ENCODE results near the gene TMEM185A.
"Not testable (repeated sequence)": the region's sequence is repeated elsewhere in the genome, so short reads cannot be mapped to it uniquely, and the experiment has no call there.

TMEM185A gene

DNA sequence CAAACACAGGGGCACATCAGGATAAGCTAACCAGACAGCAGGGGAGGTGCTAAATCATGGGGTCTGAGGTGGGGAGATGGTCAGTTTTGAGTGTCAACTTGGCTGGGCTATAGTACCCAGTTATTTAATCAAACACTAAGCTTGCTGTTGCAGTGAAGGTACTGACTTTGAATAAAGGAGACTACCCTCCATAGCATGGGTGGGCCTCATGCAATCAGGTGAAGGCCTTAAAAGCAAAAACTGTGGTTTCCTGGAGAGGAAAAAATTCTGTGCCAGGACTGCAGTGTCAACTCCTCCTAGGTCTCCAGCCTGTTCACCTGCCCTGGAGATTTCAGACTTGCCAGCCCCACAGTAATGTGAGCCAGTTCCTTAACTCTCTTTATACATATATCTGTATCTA lies 23.9 kb downstream of the TMEM185A start:
- no peak overlapping the region for H3K4me3 ChIP-seq (ENCODE audit: low read depth, low read length)
- DNase-seq (ENCODE audit: low read depth), result no peak
- TF ChIP-seq MYC (IDR thresholded peaks at IDR 0.05; ENCODE audit: low read depth, low read length), result no peak
- TF ChIP-seq, protein P1, sequence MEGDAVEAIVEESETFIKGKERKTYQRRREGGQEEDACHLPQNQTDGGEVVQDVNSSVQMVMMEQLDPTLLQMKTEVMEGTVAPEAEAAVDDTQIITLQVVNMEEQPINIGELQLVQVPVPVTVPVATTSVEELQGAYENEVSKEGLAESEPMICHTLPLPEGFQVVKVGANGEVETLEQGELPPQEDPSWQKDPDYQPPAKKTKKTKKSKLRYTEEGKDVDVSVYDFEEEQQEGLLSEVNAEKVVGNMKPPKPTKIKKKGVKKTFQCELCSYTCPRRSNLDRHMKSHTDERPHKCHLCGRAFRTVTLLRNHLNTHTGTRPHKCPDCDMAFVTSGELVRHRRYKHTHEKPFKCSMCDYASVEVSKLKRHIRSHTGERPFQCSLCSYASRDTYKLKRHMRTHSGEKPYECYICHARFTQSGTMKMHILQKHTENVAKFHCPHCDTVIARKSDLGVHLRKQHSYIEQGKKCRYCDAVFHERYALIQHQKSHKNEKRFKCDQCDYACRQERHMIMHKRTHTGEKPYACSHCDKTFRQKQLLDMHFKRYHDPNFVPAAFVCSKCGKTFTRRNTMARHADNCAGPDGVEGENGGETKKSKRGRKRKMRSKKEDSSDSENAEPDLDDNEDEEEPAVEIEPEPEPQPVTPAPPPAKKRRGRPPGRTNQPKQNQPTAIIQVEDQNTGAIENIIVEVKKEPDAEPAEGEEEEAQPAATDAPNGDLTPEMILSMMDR (IDR thresholded peaks at IDR 0.05; ENCODE audit: low read depth, low read length), result no peak
- TF ChIP-seq, protein P2, sequence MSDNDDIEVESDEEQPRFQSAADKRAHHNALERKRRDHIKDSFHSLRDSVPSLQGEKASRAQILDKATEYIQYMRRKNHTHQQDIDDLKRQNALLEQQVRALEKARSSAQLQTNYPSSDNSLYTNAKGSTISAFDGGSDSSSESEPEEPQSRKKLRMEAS (IDR thresholded peaks at IDR 0.05; ENCODE audit: low read depth, low read length), result no peak
- no peak for TF ChIP-seq POLR2A (IDR thresholded peaks at IDR 0.05; ENCODE audit: extremely low read depth, insufficient read length)

DNA sequence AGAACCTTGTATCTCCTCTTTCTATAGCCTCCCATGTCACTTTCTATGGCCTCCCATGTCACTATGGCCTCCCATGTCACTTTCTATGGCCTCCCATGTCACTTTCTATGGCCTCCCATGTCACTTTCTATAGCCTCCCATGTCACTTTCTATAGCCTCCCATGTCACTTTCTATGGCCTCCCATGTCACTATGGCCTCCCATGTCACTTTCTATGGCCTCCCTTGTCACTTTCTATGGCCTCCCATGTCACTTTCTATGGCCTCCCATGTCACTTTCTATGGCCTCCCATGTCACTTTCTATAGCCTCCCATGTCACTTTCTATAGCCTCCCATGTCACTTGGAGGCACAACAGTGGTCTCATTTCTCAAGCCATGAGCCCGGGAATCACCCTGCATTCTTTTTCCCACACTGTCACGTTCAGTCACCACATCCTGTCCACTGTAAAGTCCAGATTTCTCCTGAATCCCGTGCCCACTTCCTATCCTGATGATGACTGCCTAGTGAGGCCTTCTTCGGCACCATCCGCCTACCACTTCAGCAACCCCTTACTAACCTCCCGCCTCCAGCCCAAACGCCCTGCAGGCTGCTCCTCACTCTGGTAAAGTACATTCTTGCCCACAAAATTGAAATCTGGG lies 26.2 kb downstream of the TMEM185A start:
- H3K4me3 ChIP-seq (ENCODE audit: low read depth, low read length); DNase-seq (ENCODE audit: low read depth): not testable (repeated sequence)

DNA sequence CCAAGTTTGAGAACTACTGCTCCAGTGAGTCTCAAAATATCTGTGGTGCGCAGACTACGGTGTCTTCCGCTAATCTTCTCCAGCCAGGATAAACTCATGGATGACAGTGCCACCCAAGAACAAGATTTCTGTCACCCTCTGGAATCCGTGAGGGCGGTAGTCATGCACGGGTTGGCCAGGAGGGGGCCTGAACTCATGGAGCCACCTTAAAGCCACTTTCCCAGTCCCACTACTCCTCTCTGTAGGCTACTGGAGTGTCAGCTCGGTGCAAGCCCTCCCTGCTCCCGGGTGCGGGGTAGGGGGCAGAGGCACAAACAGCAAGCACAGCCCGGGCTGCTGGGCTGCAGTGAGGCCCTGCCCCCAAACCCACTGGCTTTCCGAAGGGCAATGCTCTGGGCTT lies 33.0 kb downstream of the TMEM185A start:
- H3K4me3 ChIP-seq (ENCODE audit: low read depth, low read length); DNase-seq (ENCODE audit: low read depth): not testable (repeated sequence)

DNA sequence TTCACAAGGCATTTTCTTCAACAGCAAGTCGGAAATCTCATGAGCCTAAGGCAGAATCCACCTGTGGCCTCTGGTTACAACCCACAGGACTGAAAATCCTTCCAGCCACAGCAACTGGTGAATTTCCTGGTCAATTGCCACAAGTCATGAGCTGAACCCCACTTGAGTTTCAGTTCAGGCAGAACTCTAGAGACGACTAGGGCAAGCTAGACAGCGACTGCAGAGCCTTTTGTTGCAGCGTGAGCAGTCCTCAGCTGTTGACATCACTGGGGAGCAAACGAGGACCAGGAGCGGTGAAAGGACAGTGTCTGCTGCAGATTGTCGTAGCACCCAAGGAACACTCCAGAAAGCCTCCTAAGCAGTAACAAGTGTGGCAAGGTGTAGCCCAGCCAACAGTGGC lies 35.6 kb downstream of the TMEM185A start:
- H3K4me3 ChIP-seq (ENCODE audit: low read depth, low read length); DNase-seq (ENCODE audit: low read depth): not testable (repeated sequence)

DNA sequence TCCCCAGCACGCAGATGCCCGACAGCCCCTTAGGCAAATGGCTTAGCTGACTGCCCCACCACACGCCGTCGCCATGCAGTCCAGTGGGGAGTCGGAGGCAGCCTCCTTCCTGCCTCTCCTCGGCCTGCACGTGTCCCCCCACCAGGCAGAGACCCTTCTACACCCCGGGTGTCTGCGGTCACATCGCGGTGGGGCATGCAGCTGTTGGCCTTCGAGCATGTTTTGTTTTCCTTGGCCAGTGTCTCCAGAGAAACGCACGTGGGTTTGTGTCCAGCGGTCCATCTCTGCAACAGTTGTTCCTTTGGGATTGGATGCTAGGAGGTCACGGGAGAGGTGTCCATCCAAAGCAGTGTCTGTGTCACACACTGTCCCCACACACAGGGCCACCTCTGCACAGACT lies 36.4 kb downstream of the TMEM185A start, which contains the start of gene HSFX2:
HSFX2 (minus strand) TSS at position 101 of the 400 bp plus-strand sequence. CDS start 614 bp downstream, outside the sequence.
- DNase-seq (ENCODE audit: low read depth); H3K4me3 ChIP-seq (ENCODE audit: low read depth, low read length): not testable (repeated sequence)

DNA sequence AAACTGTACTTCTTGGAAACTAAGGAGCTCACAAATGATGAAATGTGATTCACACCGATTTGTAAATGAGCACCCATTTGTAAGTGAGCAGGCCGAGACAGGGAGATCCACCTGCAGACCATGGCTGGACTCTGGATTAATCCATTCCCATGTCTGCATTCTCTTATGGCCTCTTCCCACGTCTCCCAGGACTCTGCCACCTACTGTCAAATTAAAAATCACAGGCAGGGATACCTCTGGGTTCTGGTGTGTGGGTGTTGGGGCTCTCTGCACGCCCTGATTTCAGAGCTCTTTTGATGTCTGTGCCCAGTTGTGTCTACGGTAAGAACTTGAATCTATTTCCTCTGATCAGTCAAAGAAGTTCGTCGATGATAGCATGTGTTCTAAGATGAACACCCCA lies 40.6 kb downstream of the TMEM185A start:
- DNase-seq (ENCODE audit: low read depth); H3K4me3 ChIP-seq (ENCODE audit: low read depth, low read length): not testable (repeated sequence)

DNA sequence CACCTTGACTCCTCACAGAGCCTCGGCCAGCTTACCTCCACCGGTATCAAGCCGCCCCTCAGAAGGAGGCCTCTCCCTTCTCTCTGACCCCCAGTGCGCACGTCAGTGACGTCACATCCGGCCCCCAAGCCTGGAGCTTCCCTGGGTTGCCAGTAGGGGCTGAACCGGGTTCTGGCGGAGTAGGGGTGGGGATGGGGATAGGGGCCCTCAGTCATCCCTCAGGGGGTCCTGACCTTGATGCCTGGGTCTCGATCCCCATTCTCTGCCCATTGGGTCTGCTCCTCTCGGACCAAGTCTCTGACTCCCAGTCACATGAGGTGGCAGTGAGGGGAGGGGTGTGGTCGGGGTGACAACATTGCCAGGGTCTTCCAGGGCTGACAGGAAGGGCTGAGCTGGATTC lies 44.2 kb downstream of the TMEM185A start, which contains the start of gene MAGEA9B:
MAGEA9B (minus strand) TSS at position 101 of the 400 bp plus-strand sequence. CDS start 4,280 bp downstream, outside the sequence.
- H3K4me3 ChIP-seq (ENCODE audit: low read depth, low read length); DNase-seq (ENCODE audit: low read depth): not testable (repeated sequence)

DNA sequence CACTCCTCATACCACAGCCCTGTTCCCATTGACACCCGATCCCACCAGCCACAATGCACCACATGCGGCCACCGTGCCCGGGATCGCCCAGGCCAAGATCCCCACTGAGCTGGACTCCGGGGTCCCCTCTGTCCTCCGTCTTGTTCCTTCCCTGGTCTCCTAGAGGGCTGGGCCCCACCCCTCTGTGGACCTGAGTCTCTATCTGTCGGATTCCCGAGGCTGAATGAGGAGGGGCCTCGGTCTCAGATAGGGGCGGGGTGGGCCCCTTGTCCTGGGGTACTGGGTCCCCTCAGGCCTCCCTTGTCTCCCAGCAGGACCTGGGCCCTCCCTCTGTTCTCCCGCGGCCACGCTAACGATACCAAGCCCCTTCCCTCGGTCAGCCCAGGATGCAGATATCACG lies 46.0 kb downstream of the TMEM185A start:
- DNase-seq (ENCODE audit: low read depth); H3K4me3 ChIP-seq (ENCODE audit: low read depth, low read length): not testable (repeated sequence)

DNA sequence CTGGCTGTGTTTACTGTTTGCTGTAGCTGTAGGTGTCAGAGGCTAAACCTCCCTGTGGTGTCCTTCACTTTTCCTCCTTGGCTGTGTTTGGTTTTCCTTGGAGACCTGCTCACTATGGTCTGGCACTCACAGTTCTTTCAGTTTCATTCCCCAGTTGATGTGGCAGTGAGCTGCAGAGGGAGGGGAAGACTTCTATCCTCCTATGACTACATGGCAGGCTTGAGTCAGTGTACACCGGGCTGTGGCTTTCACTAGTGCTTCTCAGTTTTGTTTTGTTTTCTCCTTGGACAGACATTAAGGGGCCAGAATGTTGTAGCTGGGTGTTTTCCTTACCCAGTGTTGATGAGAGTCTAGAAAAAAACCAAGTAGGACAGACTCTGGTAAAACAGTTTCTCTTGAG lies 58.1 kb downstream of the TMEM185A start:
- DNase-seq (ENCODE audit: low read depth); H3K4me3 ChIP-seq (ENCODE audit: low read depth, low read length): not testable (repeated sequence)

DNA sequence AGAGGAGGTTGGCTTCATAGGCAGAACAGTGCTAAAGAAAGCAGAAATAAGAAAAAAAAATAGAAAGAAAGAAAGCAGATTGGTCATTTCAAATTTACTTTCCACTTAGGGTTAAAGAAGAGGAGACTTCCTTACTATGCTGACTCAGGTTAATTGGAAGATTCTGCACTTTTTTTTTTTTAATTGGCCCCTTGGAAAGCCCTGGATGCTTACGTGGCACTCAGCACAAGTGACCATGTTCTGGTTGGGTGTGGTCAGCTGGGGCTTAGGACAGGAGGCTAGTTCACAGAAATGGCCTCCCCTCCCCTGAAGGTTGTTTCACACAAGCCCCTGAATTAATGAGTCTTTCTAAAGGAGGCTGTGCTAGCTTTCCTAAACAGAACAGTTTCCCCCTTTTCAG lies 58.8 kb downstream of the TMEM185A start:
- TF ChIP-seq, protein P1 (IDR thresholded peaks at IDR 0.05; ENCODE audit: low read depth, low read length), result no peak
- TF ChIP-seq POLR2A (IDR thresholded peaks at IDR 0.05; ENCODE audit: extremely low read depth, insufficient read length), result no peak
- TF ChIP-seq MYC (IDR thresholded peaks at IDR 0.05; ENCODE audit: low read depth, low read length), result no peak
- TF ChIP-seq, protein P2 (IDR thresholded peaks at IDR 0.05; ENCODE audit: low read depth, low read length), result no peak
- DNase-seq (ENCODE audit: low read depth), result no peak
- H3K4me3 ChIP-seq (ENCODE audit: low read depth, low read length), result no peak overlapping the region

DNA sequence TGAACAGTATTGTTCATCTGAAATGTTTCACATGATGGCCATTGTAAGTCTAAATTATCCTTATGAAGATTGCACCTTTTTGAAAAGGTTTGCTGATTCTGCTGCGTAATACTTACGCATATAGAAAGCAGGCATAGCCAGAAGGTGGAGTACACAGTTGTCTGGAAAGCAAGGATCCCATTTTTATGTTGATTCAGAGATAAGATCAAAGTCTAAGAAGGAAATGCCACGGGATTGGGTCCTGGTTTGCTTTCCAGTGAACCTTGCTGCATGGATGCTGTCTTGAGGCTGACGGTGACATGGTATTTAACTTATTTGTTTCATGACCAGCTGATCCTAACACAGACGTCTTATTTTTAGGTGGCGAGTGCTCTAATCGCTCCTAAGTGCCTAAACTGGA lies 59.8 kb downstream of the TMEM185A start:
- no peak overlapping the region for H3K4me3 ChIP-seq (ENCODE audit: low read depth, low read length)
- DNase-seq (ENCODE audit: low read depth), result no peak
- TF ChIP-seq, protein P1 (IDR thresholded peaks at IDR 0.05; ENCODE audit: low read depth, low read length), result no peak
- no peak for TF ChIP-seq POLR2A (IDR thresholded peaks at IDR 0.05; ENCODE audit: extremely low read depth, insufficient read length)

Data from NB4 (cell line).